Right ventricle myocardium superior (tissue), 1 donor: ENCODE data around the gene DMRT1. TPM values are rescaled to one million over a fixed set of nuclear protein-coding genes. Genes with fewer than 3 reads are reported as not detected.
A peak's percentile ranks its signal among the peaks of the same experiment; 100 is the strongest.

Experiments
- ATAC-seq: fragments of 200-7000 bp; cut with Tn5 transposase; one replicate; pipeline ENCODE4 v1.9.1; 2020; ENCODE audit warnings: mild to moderate bottlenecking; ENCODE audit not compliant: poor library complexity
- DNase-seq: peaks from one replicate; pipeline ENCODE4 v3.0.0-alpha.2; 2020
- intact Hi-C: fragments of 100-400 bp; cut with DNase I; formaldehyde crosslinking; loops from one replicate; pipeline ENCODE4 v1.11.2; 2022
- total RNA-seq: library from RNA; stranded (reverse); fragmentation: NEBNext Ultra II Directional; extraction: Animal tissue kit (Norgen Biotek cat#: 25700); gene quantifications from one replicate; pipeline ENCODE4 v1.2.1, GENCODE V29; 2021
- donor health status: DM: no; HTN: yes; CAD: no; lungs with severe emphysema.

The DMRT1 gene
- total RNA-seq, 1 donor from 2014 or later = not detected

- intact Hi-C loops = no loop called here
- ATAC-seq (no peak), DNase-seq (no peak)
Observed at GRCh38 chr9:962023-962422, 120.5 kb downstream of the DMRT1 start.

- intact Hi-C loops = no loop called here
- no peak for DNase-seq
Observed at GRCh38 chr9:965497-965896, 124.0 kb downstream of the DMRT1 start.

GRCh38 chr9:966870-967269 lies 125.4 kb downstream of the DMRT1 start:
- no peak for ATAC-seq
- DNase-seq = no peak
- intact Hi-C loops = no loop called here

More at GRCh38 chr9:965497-965896, 124.0 kb downstream of the DMRT1 start:
- ATAC-seq = no peak

- intact Hi-C loops = no loop called here
- DNase-seq (no peak), ATAC-seq (no peak)
Observed at GRCh38 chr9:967436-967835, 125.9 kb downstream of the DMRT1 start.

GRCh38 chr9:967903-968641 lies 126.6 kb downstream of the DMRT1 start:
- DNase-seq = no peak
- intact Hi-C loops = no loop called here
- no peak for ATAC-seq

GRCh38 chr9:969310-970150 lies 128.0 kb downstream of the DMRT1 start:
- intact Hi-C loops = no loop called here
- no peak for DNase-seq
- no peak for ATAC-seq

GRCh38 chr9:970151-970996 lies 128.9 kb downstream of the DMRT1 start:
- no peak for DNase-seq
- ATAC-seq = no peak
- intact Hi-C loops = no loop called here

GRCh38 chr9:971901-972500 lies 130.5 kb downstream of the DMRT1 start:
- ATAC-seq (peak; percentile 34), DNase-seq (no peak)
- intact Hi-C loops = no loop called here

GRCh38 chr9:972501-973294 lies 131.2 kb downstream of the DMRT1 start:
- intact Hi-C loops = no loop called here
- no peak for DNase-seq

GRCh38 chr9:973295-973834 lies 131.9 kb downstream of the DMRT1 start:
- DNase-seq (no peak), ATAC-seq (no peak)
- intact Hi-C loops = no loop called here

More at GRCh38 chr9:972501-973294, 131.2 kb downstream of the DMRT1 start:
- ATAC-seq = no peak

GRCh38 chr9:974031-974995 lies 132.8 kb downstream of the DMRT1 start:
- DNase-seq (no peak), ATAC-seq (no peak)
- intact Hi-C loops = no loop called here

- intact Hi-C loops = no loop called here
- ATAC-seq (no peak), DNase-seq (no peak)
Observed at GRCh38 chr9:974996-975739, 133.7 kb downstream of the DMRT1 start.

GRCh38 chr9:975740-976257 lies 134.3 kb downstream of the DMRT1 start:
- ATAC-seq (no peak), DNase-seq (no peak)
- intact Hi-C loops = no loop called here

- ATAC-seq = no peak
- intact Hi-C loops = no loop called here
- DNase-seq = no peak
Observed at GRCh38 chr9:976258-976942, 134.9 kb downstream of the DMRT1 start, which contains the start of gene DMRT3. DMRT3 (plus strand) TSS chr9:976655; CDS start chr9:977002, 347 bp downstream.
